GM19351 (cell line): ENCODE data around the gene HDDC2.
A peak's percentile ranks its signal among the peaks of the same experiment; 100 is the strongest.

Experiments
- ATAC-seq: cut with Tn5 transposase; IDR thresholded peaks from one replicate; pipeline ENCODE4 v1.9.1; 2021; ENCODE audit warnings: mild to moderate bottlenecking, moderate library complexity; ENCODE audit not compliant: unreplicated experiment

The HDDC2 gene

DNA sequence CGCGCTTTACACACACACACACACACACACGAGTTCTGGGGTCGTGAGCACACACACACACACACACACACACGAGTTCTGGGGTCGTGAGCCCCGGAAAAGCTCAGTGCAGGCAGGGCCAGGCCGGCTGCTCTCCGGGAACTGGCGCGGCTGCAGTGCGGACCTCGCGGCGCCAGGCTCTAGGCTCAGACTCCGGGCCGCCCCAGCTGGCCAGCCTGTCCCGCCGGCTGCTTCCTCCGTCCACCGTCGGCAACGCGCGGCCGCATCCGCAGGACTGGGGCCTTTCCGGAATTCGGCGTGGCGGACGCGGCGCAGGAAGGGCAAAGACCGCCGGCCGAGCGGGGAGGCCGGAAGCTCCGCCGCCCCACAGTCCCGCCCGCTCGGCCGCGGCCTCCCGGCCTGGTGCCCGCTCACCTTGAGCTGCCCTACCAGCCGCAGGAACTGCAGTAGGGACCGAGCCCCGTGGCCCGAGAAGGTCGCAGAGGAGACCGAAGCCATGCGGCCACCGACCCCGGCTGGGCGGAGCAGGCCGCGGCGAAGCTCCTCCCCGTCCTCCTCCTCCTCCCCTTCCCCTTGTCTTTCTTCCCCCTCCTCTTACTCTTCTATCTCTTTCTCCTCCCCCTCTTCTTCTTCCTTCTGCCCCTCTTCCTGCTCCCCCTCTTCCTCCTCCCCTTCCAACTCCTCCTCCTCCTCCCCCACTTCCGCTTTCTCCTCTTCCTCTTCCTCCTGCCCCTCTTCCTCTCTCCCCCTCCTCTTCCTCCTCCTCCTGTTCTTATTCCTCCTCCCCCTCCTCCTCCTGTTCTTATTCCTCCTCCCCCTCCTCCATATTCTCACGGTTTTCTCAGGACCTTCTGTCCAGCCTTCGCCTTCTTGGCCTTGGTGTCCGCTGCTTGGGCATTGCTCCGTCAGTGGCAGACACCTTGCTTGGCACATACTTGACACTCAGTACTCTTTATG, at the start of gene HDDC2:
HDDC2 (minus strand) TSS at position 533 of the 957 bp plus-strand sequence; CDS start at position 498, 35 bp downstream.
- ATAC-seq, result peak; percentile 78

DNA sequence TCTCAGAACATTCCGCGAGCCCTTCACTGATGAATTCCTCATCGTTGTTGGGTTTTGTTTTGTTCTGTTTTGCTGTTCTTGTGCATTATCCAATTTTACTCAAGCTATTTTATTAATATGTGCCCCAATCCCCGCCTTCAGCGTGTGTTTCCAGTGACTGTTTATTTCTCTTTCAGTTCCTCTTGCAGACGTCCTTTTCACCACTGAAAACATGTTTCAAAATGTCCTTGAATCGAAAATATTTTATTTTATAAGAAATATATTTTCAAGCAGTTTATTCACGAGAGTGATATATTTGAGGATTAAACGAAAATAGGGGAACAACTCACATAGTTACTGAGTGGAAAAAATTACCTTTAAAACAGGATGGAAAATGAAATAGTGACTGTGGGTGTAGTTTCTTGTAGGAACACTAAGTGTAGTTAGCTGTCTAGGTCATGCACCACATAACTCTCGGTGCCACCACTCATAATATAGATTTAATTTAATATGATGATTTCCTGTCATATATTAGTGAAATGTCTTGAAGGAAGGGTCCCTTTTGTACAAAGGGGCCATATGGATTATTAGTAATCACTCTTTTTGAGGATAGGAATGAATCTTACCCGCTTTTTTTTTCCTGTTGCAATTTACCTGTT, 45.3 kb upstream of the HDDC2 start:
- ATAC-seq, result peak; percentile 86

- peak; percentile 65 for ATAC-seq
Observed at GRCh38 chr6:125346201-125346925, 44.6 kb upstream of the HDDC2 start.

GRCh38 chr6:125341460-125341859, 39.7 kb upstream of the HDDC2 start:
- no peak for ATAC-seq

DNA sequence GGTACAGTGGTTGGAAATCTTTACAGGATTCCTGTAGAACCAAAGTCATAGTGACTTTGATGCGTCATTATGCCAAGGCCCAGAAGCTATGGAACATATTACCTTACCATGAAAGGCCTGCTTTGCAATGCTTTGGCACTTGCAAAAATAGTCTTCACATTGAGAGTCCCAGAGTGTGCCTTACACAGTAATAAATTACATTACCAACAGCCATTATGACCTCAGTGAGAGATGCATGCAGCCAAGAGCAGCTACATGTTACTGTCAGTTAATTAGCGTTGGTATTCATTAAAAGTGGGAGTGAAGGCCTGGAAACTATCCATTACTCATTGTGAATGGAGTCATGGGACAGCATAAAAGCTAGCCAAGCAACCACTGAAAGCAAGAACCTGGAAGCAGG, 39.2 kb upstream of the HDDC2 start:
- ATAC-seq, result no peak

DNA sequence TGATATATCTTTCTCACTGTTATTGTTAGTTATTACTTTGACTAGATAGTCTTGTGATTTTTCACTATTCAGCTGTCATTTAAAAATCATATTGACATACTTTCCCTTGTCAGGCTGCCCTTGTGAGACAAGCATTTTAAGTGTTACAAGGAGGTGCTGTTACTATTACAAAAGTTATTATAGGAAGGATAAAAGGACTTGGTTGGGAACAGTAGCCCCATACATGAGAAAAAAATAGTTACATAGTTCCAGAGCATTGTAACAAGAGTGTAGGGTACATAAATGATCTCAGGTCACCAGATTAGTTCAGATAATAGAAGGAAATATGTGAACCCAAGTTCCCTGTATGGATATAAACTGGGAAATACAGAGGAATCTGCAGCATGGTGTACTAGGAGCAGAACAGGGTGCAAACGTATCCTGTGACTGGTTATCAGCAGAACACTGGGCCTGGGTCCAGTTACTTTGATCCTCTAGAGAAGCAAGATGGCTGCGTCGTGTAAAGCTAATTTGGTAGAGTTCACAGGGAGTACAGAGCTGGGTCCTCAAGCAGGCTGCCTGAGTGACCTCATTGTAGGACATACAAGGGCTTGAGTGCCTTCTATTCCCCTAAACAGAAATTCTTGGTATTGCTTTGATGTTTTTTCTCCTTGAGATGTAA, 38.5 kb upstream of the HDDC2 start:
- no peak for ATAC-seq

- no peak for ATAC-seq
Observed at GRCh38 chr6:125339653-125340052, 37.9 kb upstream of the HDDC2 start.

DNA sequence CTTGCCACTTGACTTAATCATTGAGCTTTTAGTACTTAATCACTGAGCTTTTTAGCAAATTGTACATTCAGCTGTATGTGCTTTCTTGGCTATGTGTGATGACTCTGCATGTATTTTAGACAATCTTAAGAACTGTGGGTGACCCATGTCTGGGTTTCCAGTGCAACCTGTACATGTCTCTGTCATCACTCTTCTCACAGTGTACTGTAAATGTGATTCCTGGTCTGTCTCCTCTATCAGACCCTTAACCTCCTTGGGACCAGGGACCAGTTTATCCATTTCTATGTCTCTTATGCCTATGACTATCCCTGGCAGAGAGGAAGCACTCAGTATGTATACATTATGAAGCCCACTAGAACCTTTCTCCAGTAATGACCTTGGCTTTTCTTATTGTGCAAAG, 36.6 kb upstream of the HDDC2 start:
- ATAC-seq, result no peak

GRCh38 chr6:125337706-125338105, 35.9 kb upstream of the HDDC2 start:
- ATAC-seq, result no peak

DNA sequence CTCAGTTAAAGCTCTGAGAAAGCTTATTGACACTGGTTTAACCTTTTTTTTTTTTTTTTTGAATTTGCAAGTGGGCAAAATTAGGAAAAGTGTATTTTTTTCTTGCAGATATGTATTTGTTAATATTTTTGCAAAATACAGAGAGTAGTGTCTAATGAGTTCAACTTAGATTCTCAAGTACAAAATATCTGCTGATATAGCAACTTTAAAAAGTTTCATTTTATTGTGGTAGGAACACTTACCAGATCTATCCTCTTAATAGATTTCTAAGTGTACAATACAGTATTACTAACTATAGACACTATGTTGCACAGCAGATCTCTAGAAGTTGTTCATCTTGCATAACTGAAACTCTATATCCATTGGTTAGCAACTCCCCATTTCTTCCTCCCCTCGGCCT, 30.9 kb upstream of the HDDC2 start:
- no peak for ATAC-seq

DNA sequence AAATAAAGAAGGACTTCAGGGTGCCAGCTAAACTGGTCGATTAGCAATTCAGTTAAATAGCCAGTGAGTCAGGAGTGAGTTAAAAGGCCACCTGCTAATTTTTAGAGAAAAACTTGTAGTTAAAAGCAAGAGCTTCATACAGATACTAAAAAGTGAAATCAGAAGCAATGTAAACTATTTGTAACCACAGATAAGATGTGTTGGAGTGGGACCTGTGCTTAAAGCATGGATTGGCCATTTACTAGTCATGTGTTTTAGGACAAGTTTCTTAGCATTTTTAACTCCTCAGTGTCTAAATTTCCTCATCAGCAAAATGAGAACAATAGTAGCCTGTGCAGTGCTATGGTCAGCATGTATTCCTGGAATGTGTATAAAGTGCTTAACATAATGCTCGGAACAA, 23.8 kb upstream of the HDDC2 start:
- ATAC-seq, result no peak

DNA sequence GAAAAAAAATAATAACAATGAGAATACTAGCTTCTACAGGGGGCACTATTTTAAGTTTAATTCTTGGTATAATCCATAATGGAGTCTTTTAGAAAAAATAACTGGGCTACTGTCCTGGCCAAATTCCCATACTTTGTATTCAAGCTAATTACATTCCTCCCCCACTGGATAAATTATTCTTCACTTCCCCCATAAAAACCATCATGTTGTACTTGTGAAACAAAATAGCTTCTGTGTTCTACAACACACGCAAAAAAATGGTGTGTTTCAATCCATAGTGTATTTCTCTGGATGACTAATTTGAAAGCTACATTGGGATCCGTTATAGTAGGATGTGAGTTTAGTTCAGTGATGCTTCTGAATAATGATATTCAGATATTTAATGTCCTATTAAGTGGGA, 21.6 kb upstream of the HDDC2 start:
- no peak for ATAC-seq

DNA sequence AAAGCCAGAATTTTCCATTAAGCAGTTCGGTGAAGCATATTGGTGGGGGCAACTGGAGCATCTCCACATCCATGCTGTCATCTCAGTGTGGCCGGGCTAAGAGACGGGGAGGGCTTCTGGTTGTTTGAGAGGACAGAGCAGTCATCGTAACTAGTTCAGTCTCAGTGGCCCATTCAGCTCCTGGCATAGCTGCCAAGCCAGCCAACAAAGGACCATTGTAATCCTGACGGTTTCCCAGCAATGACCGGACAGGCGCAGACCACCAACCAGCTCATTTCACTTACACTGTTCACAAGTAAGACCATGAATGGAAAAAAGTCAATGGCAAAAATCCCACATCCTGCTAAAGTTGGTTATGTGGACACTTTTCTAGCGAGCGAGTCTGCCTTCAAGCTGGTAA, 14.9 kb upstream of the HDDC2 start:
- ATAC-seq, result no peak

DNA sequence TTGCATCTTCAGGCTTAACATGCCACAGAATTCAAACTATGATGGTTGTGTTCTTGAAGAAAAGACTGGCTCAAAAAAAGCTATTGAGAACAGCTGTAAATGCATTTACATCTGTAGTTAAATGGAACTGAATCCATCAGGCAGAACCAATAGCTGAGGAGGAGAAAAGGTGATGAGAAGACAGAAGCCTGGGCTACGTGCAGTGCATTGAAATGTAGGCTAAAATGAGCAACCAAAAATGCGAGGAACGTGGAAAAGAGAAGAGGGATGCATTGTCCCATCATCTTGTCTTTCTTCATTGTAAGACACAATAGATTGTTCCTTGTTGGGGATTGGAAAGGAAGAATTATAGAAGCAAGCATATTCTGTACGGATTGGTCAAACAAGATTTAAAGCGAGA, 13.8 kb upstream of the HDDC2 start:
- ATAC-seq, result no peak

DNA sequence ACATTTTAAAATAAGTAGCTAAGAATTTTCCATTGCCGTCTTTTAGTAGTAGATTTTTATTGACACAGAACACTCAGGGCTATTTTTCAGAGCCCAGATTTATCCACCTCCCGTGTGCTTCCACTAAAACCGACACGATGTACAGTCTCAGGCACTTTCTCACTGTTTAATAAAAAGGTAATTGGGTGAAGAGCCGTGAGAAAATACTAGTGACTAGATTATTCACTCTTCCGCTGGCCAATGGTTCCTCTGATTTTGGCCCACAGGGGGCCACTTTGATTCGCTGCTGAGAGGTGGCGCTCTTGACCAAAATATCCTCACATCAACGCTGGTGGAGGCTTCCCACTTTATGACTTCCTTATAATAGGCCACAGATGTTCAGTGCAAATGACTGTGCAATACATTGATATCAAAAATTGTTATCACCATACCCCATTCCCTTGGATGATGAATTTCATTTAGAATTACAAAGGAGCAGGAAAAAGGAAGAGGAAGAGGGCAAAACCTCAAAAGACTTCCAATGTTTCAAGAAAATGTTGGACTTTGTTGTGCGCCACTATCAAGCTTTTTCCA, 12.3 kb upstream of the HDDC2 start:
- ATAC-seq, result peak; percentile 93

GRCh38 chr6:125312950-125313349, 11.2 kb upstream of the HDDC2 start:
- ATAC-seq, result no peak

- no peak for ATAC-seq
Observed at GRCh38 chr6:125312478-125312877, 10.7 kb upstream of the HDDC2 start.

GRCh38 chr6:125310994-125311649, 9.4 kb upstream of the HDDC2 start:
- peak; percentile 82 for ATAC-seq

GRCh38 chr6:125307964-125308615, 6.3 kb upstream of the HDDC2 start:
- ATAC-seq, result no peak
